GM13976 (cell line): ENCODE measurements around the gene IZUMO1.

ENCODE experiments used
- DNase-seq: peaks from one replicate; pipeline ENCODE4 v3.0.0; 2012; ENCODE audit warnings: low spot score
- CTCF ChIP-seq: IDR thresholded peaks from 2 replicates; pipeline ENCODE4 v1.5.1; 2012; ENCODE audit warnings: borderline replicate concordance, mild to moderate bottlenecking; ENCODE audit not compliant: insufficient read depth; ENCODE audit errors: extremely low read depth, missing control alignments, control extremely low read depth
- in situ Hi-C: fragments of 300-500 bp; cut with MboI; formaldehyde crosslinking; loops from one replicate; pipeline ENCODE4 v1.12.0; 2022; ENCODE audit warnings: low sequenced_read_pairs, mixed read lengths, inconsistent platforms; ENCODE audit not compliant: unreplicated experiment

IZUMO1 gene

GRCh38 chr19:48737360-48737998 is 9.2 kb downstream of the IZUMO1 start:
- DNase-seq: no peak

GRCh38 chr19:48735031-48735615 is 11.6 kb downstream of the IZUMO1 start:
- DNase-seq: no peak
- TF ChIP-seq CTCF: no peak
- in situ Hi-C loops: no loop called here

More at GRCh38 chr19:48737360-48737998, 9.2 kb downstream of the IZUMO1 start:
- TF ChIP-seq CTCF: no peak
- in situ Hi-C loops: no loop called here

- in situ Hi-C loops: no loop called here
- DNase-seq: no peak
These were observed 12.1 kb downstream of the IZUMO1 start for GRCh38 chr19:48734625-48735024.

GRCh38 chr19:48731452-48731851 is 15.3 kb downstream of the IZUMO1 start:
- TF ChIP-seq CTCF: no peak
- in situ Hi-C loops: no loop called here

More at GRCh38 chr19:48734625-48735024, 12.1 kb downstream of the IZUMO1 start:
- no peak for TF ChIP-seq CTCF

GRCh38 chr19:48728911-48729664 is 17.6 kb downstream of the IZUMO1 start:
- no peak for DNase-seq
- in situ Hi-C loops: no loop called here
- TF ChIP-seq CTCF: no peak

More at GRCh38 chr19:48731452-48731851, 15.3 kb downstream of the IZUMO1 start:
- DNase-seq: no peak

- DNase-seq: no peak
These were observed 20.2 kb downstream of the IZUMO1 start for GRCh38 chr19:48726556-48726955.

More at GRCh38 chr19:48726556-48726955, 20.2 kb downstream of the IZUMO1 start:
- TF ChIP-seq CTCF: no peak
- in situ Hi-C loops: no loop called here
